Stimulated activated effector memory CD8-positive, alpha-beta T cell treated with anti-CD3 and anti-CD28 coated beads, Interleukin-12 subunit alpha, Interleukin-12 subunit beta, amount 100 ng/mL, for 72 hours (primary cell): ENCODE results near the gene ZBTB11.
"Not testable (repeated sequence)": the region's sequence is repeated elsewhere in the genome, so short reads cannot be mapped to it uniquely, and the experiment has no call there.

Experiments used
- ATAC-seq: fragments of 150-1000 bp; cut with Tn5 transposase; 2 replicates; pipeline ENCODE4 v1.10.0; 2021
- DNase-seq, 2 donors: peaks; one replicate each; pipeline ENCODE4 v3.0.0; 2021 to 2022; ENCODE audit warnings: low spot score in 2 of 2
- H3K27ac Mint-ChIP-seq: one replicate; pipeline ENCODE4 v1.8.0; 2022; ENCODE audit warnings: mild to moderate bottlenecking, mixed read lengths
- H3K36me3 Mint-ChIP-seq: one replicate; pipeline ENCODE4 v1.8.0; 2022; ENCODE audit warnings: mild to moderate bottlenecking, mixed read lengths
- H3K4me1 Mint-ChIP-seq: one replicate; pipeline ENCODE4 v1.8.0; 2022; ENCODE audit warnings: mixed read lengths
- H3K4me3 Mint-ChIP-seq: one replicate; pipeline ENCODE4 v1.8.0; 2022; ENCODE audit warnings: mild to moderate bottlenecking, mixed read lengths
- H3K9me3 Mint-ChIP-seq: one replicate; pipeline ENCODE4 v1.8.0; 2022; ENCODE audit warnings: mixed read lengths

Gene ZBTB11

GRCh38 chr3:101701696-101702634, 25.0 kb upstream of the ZBTB11 start:
- ATAC-seq (no peak), DNase-seq (no peak)
- Mint-ChIP-seq H3K36me3 (no peaks in the 10 kb centered on the region), H3K9me3 (no peaks in the 10 kb centered on the region), H3K27ac (no peak overlapping the region), H3K4me1 (no peaks in the 10 kb centered on the region), H3K4me3 (no peak overlapping the region)

DNA sequence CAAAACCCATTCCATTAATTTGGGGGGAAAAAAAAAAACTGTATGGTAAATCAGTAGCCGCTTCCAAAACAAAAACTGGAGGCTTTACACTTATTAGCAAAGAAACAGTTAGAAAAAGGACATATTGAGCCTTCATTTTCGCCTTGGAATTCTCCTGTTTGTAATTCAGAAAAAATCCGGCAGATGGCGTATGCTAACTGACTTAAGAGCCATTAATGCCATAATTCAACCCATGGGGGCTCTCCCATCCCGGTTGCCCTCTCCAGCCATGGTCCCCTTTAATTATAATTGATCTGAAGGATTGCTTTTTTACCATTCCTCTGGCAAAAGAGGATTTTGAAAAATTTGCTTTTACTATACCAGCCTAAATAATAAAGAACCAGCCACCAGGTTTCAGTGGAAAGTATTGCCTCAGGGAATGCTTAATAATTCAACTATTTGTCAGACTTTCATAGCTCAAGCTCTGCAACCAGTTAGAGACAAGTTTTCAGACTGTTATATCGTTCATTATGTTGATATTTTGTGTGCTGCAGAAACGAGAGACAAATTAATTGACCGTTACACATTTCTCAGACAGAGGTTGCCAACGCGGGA, 18.9 kb upstream of the ZBTB11 start:
- Mint-ChIP-seq H3K27ac (no peak overlapping the region), H3K4me1 (peaks cover 5% of the 10 kb centered on the region), H3K9me3 (no peaks in the 10 kb centered on the region), H3K36me3 (no peaks in the 10 kb centered on the region), H3K4me3 (no peak overlapping the region)
- DNase-seq: peak; percentile 40 to 65
- ATAC-seq: no peak

- ATAC-seq, H3K4me3 Mint-ChIP-seq: not testable (repeated sequence)
Measured at GRCh38 chr3:101694836-101695235, 17.9 kb upstream of the ZBTB11 start.

GRCh38 chr3:101693540-101693939, 16.6 kb upstream of the ZBTB11 start:
- H3K27ac Mint-ChIP-seq, H3K9me3 Mint-ChIP-seq, H3K4me3 Mint-ChIP-seq, H3K36me3 Mint-ChIP-seq: not testable (repeated sequence)
- ATAC-seq (peak; percentile 87), DNase-seq (peak in 1 of 2 donors; percentile 67)
- peaks cover 12% of the 10 kb centered on the region for H3K4me1 Mint-ChIP-seq

More at GRCh38 chr3:101694836-101695235, 17.9 kb upstream of the ZBTB11 start:
- not testable (repeated sequence) for H3K27ac Mint-ChIP-seq, H3K36me3 Mint-ChIP-seq, H3K9me3 Mint-ChIP-seq, DNase-seq
- peaks cover 12% of the 10 kb centered on the region for H3K4me1 Mint-ChIP-seq

- Mint-ChIP-seq H3K36me3 (peaks cover 13% of the 10 kb centered on the region), H3K4me1 (peaks cover 12% of the 10 kb centered on the region), H3K27ac (peak overlapping the region; percentile 78)
- not testable (repeated sequence) for H3K9me3 Mint-ChIP-seq, DNase-seq, H3K4me3 Mint-ChIP-seq, ATAC-seq
Measured at GRCh38 chr3:101691685-101692671, 15.0 kb upstream of the ZBTB11 start.

DNA sequence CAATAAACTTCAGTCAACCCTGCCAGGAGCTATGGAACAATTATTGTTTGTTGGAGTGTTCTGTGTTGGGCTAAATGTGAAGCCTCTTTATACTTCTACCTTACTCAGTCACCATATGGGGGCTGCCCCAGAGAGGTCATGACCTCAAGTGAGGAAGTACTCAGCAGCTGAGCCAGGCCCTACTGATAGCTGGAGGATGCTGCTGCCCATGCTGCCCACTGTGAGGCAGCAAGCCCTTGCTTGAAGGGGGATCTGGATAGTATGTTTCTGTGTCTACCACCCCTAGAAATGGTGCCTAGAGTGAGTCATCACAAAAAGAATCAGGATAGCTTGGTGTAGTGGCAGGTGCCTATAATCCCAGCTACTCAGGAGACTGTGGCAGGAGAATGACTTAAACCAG, 14.0 kb upstream of the ZBTB11 start:
- peak overlapping the region; percentile 78 for H3K27ac Mint-ChIP-seq
- H3K4me1 Mint-ChIP-seq: peaks cover 12% of the 10 kb centered on the region
- no peaks in the 10 kb centered on the region for H3K9me3 Mint-ChIP-seq
- no peak for DNase-seq
- H3K36me3 Mint-ChIP-seq: peaks cover 23% of the 10 kb centered on the region
- peak; percentile 61 for ATAC-seq
- H3K4me3 Mint-ChIP-seq: no peak overlapping the region

DNA sequence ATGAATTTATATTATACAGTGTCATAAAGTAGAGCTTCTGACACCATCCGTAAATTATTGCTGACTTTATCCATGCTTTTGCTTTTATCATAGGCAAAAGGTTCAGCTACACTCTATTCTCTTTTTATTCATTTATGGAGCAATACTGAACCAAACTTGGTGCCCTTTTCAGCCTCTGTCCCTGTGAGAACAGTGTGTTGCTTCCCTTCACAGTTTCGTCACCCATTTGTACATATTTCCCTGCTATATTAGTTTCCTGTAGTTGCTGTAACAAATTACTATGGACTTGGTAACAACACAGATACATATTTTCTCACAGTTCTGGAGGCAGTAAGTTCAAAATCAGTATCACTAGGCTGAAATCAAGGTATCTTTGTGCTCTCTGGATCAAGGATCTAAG, 12.4 kb upstream of the ZBTB11 start:
- Mint-ChIP-seq H3K27ac (no peak overlapping the region), H3K4me1 (peaks cover 25% of the 10 kb centered on the region), H3K4me3 (no peak overlapping the region), H3K36me3 (peaks cover 40% of the 10 kb centered on the region), H3K9me3 (no peaks in the 10 kb centered on the region)
- no peak for DNase-seq
- ATAC-seq: no peak

GRCh38 chr3:101687142-101687931, 10.4 kb upstream of the ZBTB11 start:
- Mint-ChIP-seq H3K4me3 (peak overlapping the region; percentile 81), H3K4me1 (peaks cover 25% of the 10 kb centered on the region), H3K9me3 (no peaks in the 10 kb centered on the region), H3K36me3 (peaks cover 60% of the 10 kb centered on the region), H3K27ac (peak overlapping the region; percentile 92)
- peak; percentile 25 for ATAC-seq
- DNase-seq: no peak

DNA sequence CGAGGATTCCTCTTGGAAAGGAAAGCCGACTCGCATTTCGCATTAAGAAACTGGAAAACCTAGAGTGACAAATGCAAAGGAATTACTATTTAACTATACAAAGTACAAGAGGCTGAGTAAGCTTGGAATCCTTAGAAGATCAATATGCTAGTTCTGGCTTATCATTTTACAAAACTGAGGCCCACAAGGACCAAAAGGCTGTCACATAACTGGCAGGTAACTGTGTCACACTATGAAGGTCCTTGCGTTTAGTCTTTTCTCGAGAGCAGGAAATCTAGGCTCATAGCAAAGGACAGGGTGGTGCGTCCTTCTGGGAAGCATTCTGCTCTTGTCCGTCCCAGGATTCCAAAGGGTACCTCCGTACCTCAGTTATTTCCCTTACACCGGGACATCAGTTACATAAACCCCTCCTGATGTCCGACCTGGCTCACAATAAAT, 9.0 kb upstream of the ZBTB11 start:
- ATAC-seq: no peak
- Mint-ChIP-seq H3K9me3 (no peaks in the 10 kb centered on the region), H3K36me3 (peaks cover 74% of the 10 kb centered on the region)

DNA sequence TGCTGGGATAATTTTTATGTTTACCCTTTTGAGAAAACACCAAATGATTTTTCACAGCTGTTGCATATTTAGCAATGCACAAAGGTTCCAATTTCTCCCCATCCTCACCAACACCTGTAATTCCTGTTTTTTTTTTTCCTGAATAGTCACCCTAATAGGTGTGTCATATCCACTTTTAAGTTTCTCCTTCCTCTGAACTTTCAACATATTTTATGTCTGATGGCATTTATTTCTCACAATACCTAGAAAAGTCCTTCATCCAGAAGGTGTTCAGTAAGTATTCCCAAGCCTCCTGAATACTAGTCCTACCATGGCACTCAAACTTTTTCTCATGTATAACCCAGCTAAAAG, 8.1 kb upstream of the ZBTB11 start:
- Mint-ChIP-seq H3K27ac (peak overlapping the region; percentile 92), H3K4me1 (peaks cover 26% of the 10 kb centered on the region), H3K9me3 (no peaks in the 10 kb centered on the region), H3K36me3 (peaks cover 83% of the 10 kb centered on the region), H3K4me3 (peak overlapping the region; percentile 81)
- no peak for ATAC-seq
- DNase-seq: no peak

More for the DNA sequence above, 9.0 kb upstream of the ZBTB11 start:
- peak overlapping the region; percentile 92 for H3K27ac Mint-ChIP-seq
- peaks cover 28% of the 10 kb centered on the region for H3K4me1 Mint-ChIP-seq
- DNase-seq: no peak
- H3K4me3 Mint-ChIP-seq: peak overlapping the region; percentile 81

DNA sequence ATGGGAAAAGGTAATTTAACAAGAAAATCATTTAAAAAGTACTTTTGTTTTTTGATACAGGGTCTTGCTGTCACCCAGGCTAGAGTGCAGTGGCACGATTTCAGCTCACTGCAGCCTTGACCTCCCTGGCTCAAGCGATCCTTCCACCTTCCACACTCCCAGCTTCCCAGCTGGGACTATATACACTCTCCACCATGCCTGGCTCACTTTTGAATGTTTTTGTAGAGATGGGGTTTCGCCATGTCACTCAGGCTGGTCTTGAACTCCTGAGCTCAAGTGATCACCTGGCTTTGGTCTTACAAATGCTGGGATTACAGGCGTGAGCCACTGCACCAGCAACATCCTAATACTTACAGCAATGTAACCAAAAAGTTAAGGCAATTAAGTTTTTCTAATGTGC, 3.5 kb upstream of the ZBTB11 start:
- H3K9me3 Mint-ChIP-seq: no peaks in the 10 kb centered on the region
- H3K4me3 Mint-ChIP-seq: no peak overlapping the region
- ATAC-seq: no peak
- peaks cover 36% of the 10 kb centered on the region for H3K4me1 Mint-ChIP-seq
- no peak overlapping the region for H3K27ac Mint-ChIP-seq
- no peak for DNase-seq
- H3K36me3 Mint-ChIP-seq: peaks cover 91% of the 10 kb centered on the region

DNA sequence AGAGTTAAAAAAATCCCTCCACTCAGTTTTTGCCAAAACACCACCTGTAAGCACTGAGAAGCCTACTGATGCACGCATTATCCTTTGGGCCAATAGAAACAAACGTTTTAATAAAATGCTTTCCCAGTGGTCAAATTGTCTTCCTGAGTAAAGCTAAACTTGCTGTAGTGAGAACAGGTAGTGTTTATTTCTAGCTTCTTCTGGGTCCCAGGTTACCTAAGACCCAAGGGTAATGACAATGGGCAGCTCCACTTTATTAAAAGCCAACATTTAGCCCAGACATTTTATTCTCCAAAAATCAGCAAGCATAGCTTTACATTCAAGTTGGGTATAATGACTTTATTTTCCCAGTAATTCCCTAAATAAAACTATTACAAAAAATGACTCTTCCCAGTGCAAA, 1.9 kb upstream of the ZBTB11 start:
- ATAC-seq, H3K9me3 Mint-ChIP-seq, H3K4me3 Mint-ChIP-seq, DNase-seq, H3K27ac Mint-ChIP-seq: not testable (repeated sequence)
- H3K36me3 Mint-ChIP-seq: peaks cover 78% of the 10 kb centered on the region
- H3K4me1 Mint-ChIP-seq: peaks cover 31% of the 10 kb centered on the region

- H3K9me3 Mint-ChIP-seq: no peaks in the 10 kb centered on the region
Measured at GRCh38 chr3:101677436-101678286, 729 bp upstream of the ZBTB11 start.

More at GRCh38 chr3:101677436-101678286, 729 bp upstream of the ZBTB11 start:
- H3K4me1 Mint-ChIP-seq: peaks cover 39% of the 10 kb centered on the region
- peak overlapping the region; percentile 94 for H3K4me3 Mint-ChIP-seq
- H3K27ac Mint-ChIP-seq: peak overlapping the region; percentile 91
- peaks cover 72% of the 10 kb centered on the region for H3K36me3 Mint-ChIP-seq
- DNase-seq (peak in 1 of 2 donors; percentile 58), ATAC-seq (no peak)
